HepG2 (cell line): ENCODE results near the gene TBC1D5. TPM values are rescaled to one million over a fixed set of nuclear protein-coding genes. Genes with fewer than 3 reads are reported as not detected.
A peak's percentile ranks its signal among the peaks of the same experiment; 100 is the strongest.

Source experiments
- ATAC-seq: fragments of 200-7000 bp; cut with Tn5 transposase; 3 replicates; pipeline ENCODE4 v1.9.1; 2020; ENCODE audit warnings: mild to moderate bottlenecking, moderate library complexity
- BruUV-seq: library from RNA; stranded (reverse); fragments of 400-500 nt; replicated peaks from 2 replicates; lab custom pipeline; 2021; lab: Mats Ljungman, UMichigan
- CTCF ChIA-PET: fragments of 300-600 bp; formaldehyde crosslinking; extraction: SDS; loops from one replicate; lab custom pipeline; 2021; ENCODE audit warnings: low total read pairs, inconsistent platforms, low intra/inter-chr PET ratio; lab: Yijun Ruan, JAX
- POLR2A ChIA-PET: fragments of 350-600 bp; sonication (Branson Sonifier 250); formaldehyde crosslinking; loops from one replicate; lab custom pipeline; 2020; ENCODE audit warnings: antibody characterized with exemption, inconsistent platforms; lab: Yijun Ruan, JAX
- DNase-seq: peaks from one replicate; pipeline ENCODE4 v3.0.0-alpha.2; 2015; ENCODE audit warnings: low spot score
- FAIRE-seq: peaks from 3 replicates; lab custom pipeline; 2011; peaks lifted over from hg19 to GRCh38; lab: Jason Lieb, UNC
- H2AFZ ChIP-seq: one replicate; pipeline ENCODE4 v1.6.1; 2011; ENCODE audit warnings: low read length, inconsistent platforms
- H3K27ac ChIP-seq: fragments of 300-600 bp; 3 replicates; pipeline ENCODE4 v1.8.0; 2011; ENCODE audit warnings: mixed run types, mild to moderate bottlenecking, mixed read lengths, low read length, inconsistent platforms; ENCODE audit not compliant: insufficient read depth; ENCODE audit errors: extremely low read length
- H3K27me3 ChIP-seq, 2 experiments: fragments of 200-600 bp in 1 of 2; 2 replicates in 1 of 2; 3 replicates in 1 of 2; pipeline versions ENCODE4 v1.6.0 to v1.8.0; 2011; ENCODE audit warnings: low read length in 2 of 2, mild to moderate bottlenecking in 2 of 2, moderate library complexity in 2 of 2, inconsistent platforms in 1 of 2; ENCODE audit not compliant: insufficient read depth in 2 of 2, control insufficient read depth in 1 of 2
- H3K36me3 ChIP-seq, 2 experiments: fragments of 200-600 bp in 1 of 2; replicated peaks in 1 of 2; 2 replicates in 1 of 2; 3 replicates in 1 of 2; pipeline versions ENCODE4 v1.5.1 to v1.8.0; 2011; ENCODE audit warnings: low read length in 2 of 2, inconsistent platforms in 1 of 2; ENCODE audit not compliant: insufficient read depth in 2 of 2, control insufficient read depth in 1 of 2
- H3K4me1 ChIP-seq: 2 replicates; pipeline ENCODE4 v1.5.1; 2012; ENCODE audit warnings: low read length, inconsistent platforms; ENCODE audit not compliant: insufficient read depth
- H3K4me2 ChIP-seq: 2 replicates; pipeline ENCODE4 v1.6.0; 2011; ENCODE audit warnings: low read depth, low read length, inconsistent platforms
- H3K4me3 ChIP-seq, 3 experiments: fragments of 200-600 bp in 1 of 3; sonication (generic), shearing (Covaris generic) in 1 of 3; replicated peaks in 1 of 3; 2 replicates each; pipeline ENCODE4 v1.5.1; 2011 to 2016; ENCODE audit warnings: low read length in 3 of 3, inconsistent platforms in 2 of 3, low read depth in 2 of 3, mild to moderate bottlenecking in 2 of 3, control low read depth in 1 of 3, mixed read lengths in 1 of 3; ENCODE audit not compliant: insufficient read depth in 1 of 3
- H3K79me2 ChIP-seq: one replicate; pipeline ENCODE4 v1.6.1; 2011; ENCODE audit warnings: low read length, inconsistent platforms; ENCODE audit not compliant: insufficient read depth
- H3K9ac ChIP-seq: 2 replicates; pipeline ENCODE4 v1.6.0; 2011; ENCODE audit warnings: mild to moderate bottlenecking, low read depth, low read length, inconsistent platforms; ENCODE audit not compliant: insufficient read depth
- H3K9me3 ChIP-seq: 2 replicates; pipeline ENCODE4 v1.5.1; 2012; ENCODE audit warnings: mild to moderate bottlenecking, low read length
- H4K20me1 ChIP-seq: 2 replicates; pipeline ENCODE4 v1.6.0; 2011; ENCODE audit warnings: inconsistent platforms, mild to moderate bottlenecking, low read length, moderate library complexity; ENCODE audit not compliant: insufficient read depth
- ARID3A ChIP-seq: IDR thresholded peaks from 2 replicates; pipeline ENCODE4 v1.6.1; 2012; ENCODE audit warnings: low read depth, low read length, improper control_type of control experiment
- ARNT ChIP-seq: fragments of 450-650 bp; IDR thresholded peaks from 2 replicates; pipeline ENCODE4 v1.6.1; 2017
- BCL6 ChIP-seq: IDR thresholded peaks from 2 replicates; pipeline ENCODE4 v1.6.1; 2016; ENCODE audit warnings: missing genetic modification reagents, missing compliant biosample characterization
- BCLAF1 ChIP-seq: fragments of 450-650 bp; IDR thresholded peaks from 2 replicates; pipeline ENCODE4 v1.6.1; 2017; ENCODE audit warnings: mild to moderate bottlenecking
- HOMEZ ChIP-seq: IDR thresholded peaks from 2 replicates; pipeline ENCODE4 v1.6.1; 2016; ENCODE audit warnings: low read depth
- MBD4 ChIP-seq: IDR thresholded peaks from 2 replicates; pipeline ENCODE4 v1.6.1; 2012; ENCODE audit warnings: low read length, inconsistent platforms, borderline replicate concordance
- MED1 ChIP-seq: sonication (generic); formaldehyde crosslinking; IDR thresholded peaks from 2 replicates; pipeline ENCODE4 v1.4.0; 2020; ENCODE audit warnings: missing genetic modification reagents
- PAXIP1 ChIP-seq: sonication (generic); formaldehyde crosslinking; conservative IDR thresholded peaks from 2 replicates; pipeline ENCODE4 v1.4.0; 2020; ENCODE audit warnings: mild to moderate bottlenecking, missing genetic modification reagents, moderate library complexity
- POLR2A ChIP-seq, 2 experiments: IDR thresholded peaks; 2 replicates each; pipeline ENCODE4 v1.6.1; 2011; ENCODE audit warnings: low read depth in 2 of 2, low read length in 2 of 2, mild to moderate bottlenecking in 1 of 2, moderate library complexity in 1 of 2; ENCODE audit not compliant: insufficient read depth in 1 of 2
- RARA ChIP-seq: IDR thresholded peaks from 2 replicates; pipeline ENCODE4 v1.6.1; 2016; ENCODE audit warnings: missing genetic modification reagents, missing compliant biosample characterization
- RFX1 ChIP-seq: fragments of 450-650 bp; IDR thresholded peaks from 2 replicates; pipeline ENCODE4 v1.6.1; 2017
- SALL1 ChIP-seq: sonication (generic); formaldehyde crosslinking; IDR thresholded peaks from 2 replicates; pipeline ENCODE4 v1.8.0; 2022; ENCODE audit warnings: mild to moderate bottlenecking, missing genetic modification reagents
- SALL2 ChIP-seq: sonication (generic); formaldehyde crosslinking; IDR thresholded peaks from 2 replicates; pipeline ENCODE4 v1.8.1; 2023; ENCODE audit warnings: mild to moderate bottlenecking, missing genetic modification reagents, inconsistent platforms
- U2AF1 ChIP-seq: fragments of 200-400 bp; formaldehyde crosslinking; optimal IDR thresholded peaks from 2 replicates; pipeline ENCODE3; 2017; ENCODE audit warnings: mild to moderate bottlenecking, low read depth, low read length
- ZMYM3 ChIP-seq: sonication (generic); formaldehyde crosslinking; IDR thresholded peaks from 2 replicates; pipeline ENCODE4 v1.5.1; 2020; ENCODE audit warnings: mild to moderate bottlenecking, missing genetic modification reagents
- ZNF510 ChIP-seq: sonication (generic); formaldehyde crosslinking; IDR thresholded peaks from 2 replicates; pipeline ENCODE4 v1.4.0; 2020; ENCODE audit warnings: low read depth, mild to moderate bottlenecking, missing genetic modification reagents
- ZNF598 ChIP-seq: sonication (generic); formaldehyde crosslinking; IDR thresholded peaks from 2 replicates; pipeline ENCODE4 v1.5.1; 2020; ENCODE audit warnings: mild to moderate bottlenecking, missing genetic modification reagents, borderline replicate concordance
- WGBS: methylation state at CpG from one replicate; pipeline ENCODE4 v1.1.6; 2017; ENCODE audit warnings: low lambda C conversion rate; 5-methylcytosine and 5-hydroxymethylcytosine counted together
- in situ Hi-C: cut with HindIII; loops from 2 replicates; pipeline ENCODE4 v1.10.0; 2017; ENCODE audit warnings: low pct_unique_long_range_greater_than_20kb; ENCODE audit not compliant: extremely low pct_ligation_motif_present
- intact Hi-C: fragments of 100-400 bp; cut with micrococcal nuclease; formaldehyde crosslinking; loops from one replicate; pipeline ENCODE4 v1.10.0; 2022; ENCODE audit not compliant: unreplicated experiment
- polyA plus RNA-seq, 8 experiments: library from polyadenylated mRNA; depleted of rRNA in 3 of 8; stranded (reverse) in 7 of 8; unstranded in 1 of 8; fragments of >200 nt; fragmentation: Illumina TruSeq in 4 of 8; extraction: Trizol in 4 of 8; gene quantifications; 2 replicates each; pipeline versions ENCODE4 v1.2.1 to v1.2.3, GENCODE V29; 2011 to 2016; ENCODE audit warnings: low read depth in 4 of 8, missing spikeins in 1 of 8, mixed read lengths in 1 of 8; ENCODE audit not compliant: insufficient read depth in 1 of 8
- total RNA-seq, 5 experiments: library from RNA; depleted of rRNA; stranded (reverse); fragments of >200 nt; fragmentation: Illumina TruSeq; extraction: Trizol; gene quantifications; 2 replicates each; pipeline ENCODE4 v1.2.3, GENCODE V29; 2016; ENCODE audit warnings: low read depth in 1 of 5

Gene TBC1D5
- total and polyA plus RNA-seq, 2 of the 13 experiments (the other 11 are each of a cell fraction or from before 2014, with no cell fraction given): 19.2 to 33.3 TPM

GRCh38 chr3:17619968-17620367, 122.5 kb downstream of the TBC1D5 start:
- no peak overlapping the region for H2AFZ ChIP-seq
- no peaks in the 10 kb centered on the region for H3K27me3 ChIP-seq
- H3K9me3 ChIP-seq: no peaks in the 10 kb centered on the region
- FAIRE-seq (peak; percentile 51), ATAC-seq (peak; percentile 93), DNase-seq (peak; percentile 57)
- H3K36me3 ChIP-seq: peaks cover 0 to 10% of the 10 kb centered on the region in 2 experiments; a peak in 1 of 5 replicates
- intact Hi-C loops (no loop called here), in situ Hi-C loops (no loop called here)
- ChIA-PET POLR2A (no interaction called here), CTCF (no interaction called here)
- peaks cover 12% of the 10 kb centered on the region for H3K4me1 ChIP-seq
- WGBS: 43% methylated on average over 3 of the region's 3 CpGs
- H3K4me3 ChIP-seq: no peak overlapping the region
- H3K4me2 ChIP-seq: peak overlapping the region; percentile 29; the same call in 1 of the 2 replicates
- H3K79me2 ChIP-seq: no peaks in the 10 kb centered on the region
- BruUV-seq: no TSS peak
- H3K9ac ChIP-seq: no peak overlapping the region
- H4K20me1 ChIP-seq: no peaks in the 10 kb centered on the region; the same call in 1 of the 2 replicates
- H3K27ac ChIP-seq: peak overlapping the region; percentile 53
- TF ChIP-seq PAXIP1 (peak; percentile 32), U2AF1 (no peak), ARNT (no peak), RFX1 (peak; percentile 44), SALL2 (CRISPR knock-in tag) (no peak), MED1 (CRISPR knock-in tag) (0 out of 2 replicates have a peak, but pooled peaks have one; percentile 24), HOMEZ (CRISPR knock-in tag) (0 out of 2 replicates have a peak, but pooled peaks have one; percentile 31), POLR2A (IDR thresholded peaks at IDR 0.05; ENCODE audit: insufficient read depth in 1 of 2, low read depth in 2 of 2, low read length in 2 of 2) (no peak), BCLAF1 (no peak), ARID3A (0 out of 2 replicates have a peak, but pooled peaks have one; percentile 19), ZNF510 (no peak), SALL1 (CRISPR knock-in tag) (0 out of 2 replicates have a peak, but pooled peaks have one; percentile 21), MBD4 (no peak), RARA (CRISPR knock-in tag) (0 out of 2 replicates have a peak, but pooled peaks have one; percentile 30), ZNF598 (no peak), ZMYM3 (no peak), BCL6 (peak; percentile 47; the same call in 1 of the 2 replicates)
